T-helper 1 cell treated with Interleukin-12 subunit alpha and Interleukin-12 subunit beta and Interleukin-4 antibody, amounts not matched to agents 30 μg/mL and 1 μg/mL, for 36 hours (primary cell): ENCODE results near the gene PELI1.
"Not testable (repeated sequence)": the region's sequence is repeated elsewhere in the genome, so short reads cannot be mapped to it uniquely, and the experiment has no call there.

Source experiments
- H3K27ac Mint-ChIP-seq: one replicate; pipeline ENCODE4 v1.8.0; 2021; ENCODE audit warnings: mild to moderate bottlenecking, mixed read lengths
- H3K27me3 Mint-ChIP-seq: one replicate; pipeline ENCODE4 v1.8.0; 2021; ENCODE audit warnings: low read depth, mixed read lengths
- H3K36me3 Mint-ChIP-seq: one replicate; pipeline ENCODE4 v1.8.0; 2021; ENCODE audit warnings: low read depth, mixed read lengths
- H3K4me1 Mint-ChIP-seq: one replicate; pipeline ENCODE4 v1.8.0; 2021; ENCODE audit warnings: low read depth, mixed read lengths
- H3K4me3 Mint-ChIP-seq: one replicate; pipeline ENCODE4 v1.8.0; 2021; ENCODE audit warnings: mild to moderate bottlenecking, moderate library complexity, mixed read lengths
- H3K9me3 Mint-ChIP-seq: one replicate; pipeline ENCODE4 v1.8.0; 2021; ENCODE audit warnings: mixed read lengths

Gene PELI1

DNA sequence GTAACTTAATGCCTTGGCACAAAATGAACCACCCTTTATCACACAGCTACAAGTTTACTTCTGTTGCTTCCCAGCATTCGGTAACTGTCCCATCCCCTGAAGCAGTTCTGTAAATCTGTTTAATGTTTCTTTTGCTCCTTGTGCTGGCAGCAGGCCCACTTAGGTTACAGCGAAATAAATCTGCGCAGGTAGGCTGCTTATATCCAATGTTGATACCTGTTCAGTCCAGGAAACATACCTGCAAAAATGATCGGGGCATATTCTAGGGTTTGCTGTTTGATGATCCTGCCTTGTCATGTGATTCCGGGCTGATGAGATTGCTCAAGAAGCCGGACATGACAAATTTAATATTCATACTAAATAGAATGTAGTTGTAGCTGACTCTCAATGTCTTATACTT is 23.3 kb downstream of the PELI1 start:
- no peak overlapping the region for H3K4me3 Mint-ChIP-seq
- no peaks in the 10 kb centered on the region for H3K9me3 Mint-ChIP-seq
- H3K27ac Mint-ChIP-seq, result no peak overlapping the region
- peaks cover 21% of the 10 kb centered on the region for H3K4me1 Mint-ChIP-seq
- peaks cover 8% of the 10 kb centered on the region for H3K36me3 Mint-ChIP-seq
- H3K27me3 Mint-ChIP-seq, result no peaks in the 10 kb centered on the region

DNA sequence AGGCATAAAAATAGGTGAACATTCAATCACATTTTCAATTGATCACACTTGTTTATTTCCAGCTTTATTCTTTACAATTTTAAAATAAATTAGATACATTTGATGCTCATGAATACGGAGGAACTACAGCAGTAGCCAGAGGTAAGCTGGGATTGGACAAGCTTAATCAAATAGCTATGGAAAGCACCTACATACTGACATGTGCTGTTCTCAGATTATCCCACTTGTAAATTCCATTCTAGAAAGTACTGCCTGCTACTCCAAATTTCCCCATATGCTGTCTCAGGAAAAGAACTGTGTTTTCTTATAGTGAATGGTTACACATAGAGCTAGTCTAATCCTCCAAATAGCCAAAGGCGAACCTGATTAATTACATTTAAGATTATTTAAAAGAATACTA is 24.2 kb downstream of the PELI1 start:
- no peaks in the 10 kb centered on the region for H3K9me3 Mint-ChIP-seq
- no peak overlapping the region for H3K4me3 Mint-ChIP-seq
- peaks cover 8% of the 10 kb centered on the region for H3K36me3 Mint-ChIP-seq
- no peaks in the 10 kb centered on the region for H3K27me3 Mint-ChIP-seq
- peaks cover 26% of the 10 kb centered on the region for H3K4me1 Mint-ChIP-seq
- no peak overlapping the region for H3K27ac Mint-ChIP-seq

DNA sequence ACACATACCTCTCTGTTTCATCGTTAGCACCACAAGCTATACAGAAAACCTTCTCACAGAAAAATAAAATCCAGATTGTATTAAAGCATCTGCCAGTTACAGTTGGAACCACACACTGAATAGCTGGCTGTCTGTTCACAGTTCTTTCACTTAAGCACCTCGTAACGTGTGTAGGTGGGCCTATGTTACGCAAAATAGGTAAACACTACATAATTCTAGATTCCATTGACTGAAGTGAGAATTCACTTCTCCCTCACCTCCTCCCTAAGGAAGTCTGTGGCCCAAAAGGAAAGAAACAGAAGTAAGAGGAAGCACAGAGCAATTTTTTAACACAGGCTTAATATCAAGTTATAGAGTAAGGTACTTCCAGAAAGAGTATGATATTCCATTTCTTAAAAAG is 24.9 kb downstream of the PELI1 start:
- Mint-ChIP-seq H3K27ac (no peak overlapping the region), H3K4me1 (peaks cover 27% of the 10 kb centered on the region), H3K9me3 (no peaks in the 10 kb centered on the region), H3K36me3 (peaks cover 6% of the 10 kb centered on the region), H3K27me3 (no peaks in the 10 kb centered on the region), H3K4me3 (no peak overlapping the region)

DNA sequence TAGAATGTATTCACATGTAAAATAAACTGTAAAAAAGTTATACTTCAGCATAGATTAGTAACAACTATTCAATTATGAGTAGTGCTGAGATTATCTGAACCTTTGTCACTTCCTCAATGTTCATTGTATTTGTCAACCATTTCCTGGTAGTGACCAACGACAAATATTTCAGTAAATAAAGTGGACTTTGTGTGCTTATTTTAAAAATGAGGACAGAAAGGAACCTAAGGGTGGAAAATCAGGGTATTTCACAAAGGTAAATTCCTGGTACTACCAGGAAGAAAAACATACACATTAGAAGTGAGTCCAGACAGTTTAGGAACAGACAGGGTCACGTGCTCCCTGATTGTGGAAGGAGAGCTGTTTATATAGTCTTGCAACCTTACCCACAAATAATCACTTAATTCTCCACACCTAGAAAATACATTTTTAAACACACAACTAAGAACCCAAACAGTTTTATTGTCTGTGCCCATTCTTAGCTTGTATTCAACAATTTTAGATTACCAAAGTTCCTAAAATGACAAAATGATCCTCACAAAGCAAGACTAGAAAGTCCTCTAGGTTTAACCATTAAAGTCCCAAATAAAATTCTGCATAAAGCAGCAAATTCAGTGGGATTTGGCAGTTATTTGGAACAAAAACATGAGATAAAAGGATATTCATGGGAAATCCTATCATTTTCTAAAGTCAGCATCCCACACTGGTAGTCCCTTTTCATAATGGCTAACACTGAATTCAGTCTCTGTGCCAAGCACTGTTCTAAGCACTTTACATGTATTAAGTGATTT is 28.2 kb downstream of the PELI1 start:
- Mint-ChIP-seq H3K36me3 (no peaks in the 10 kb centered on the region), H3K4me1 (peaks cover 33% of the 10 kb centered on the region), H3K4me3 (no peak overlapping the region), H3K9me3 (no peaks in the 10 kb centered on the region), H3K27me3 (no peaks in the 10 kb centered on the region), H3K27ac (no peak overlapping the region)

DNA sequence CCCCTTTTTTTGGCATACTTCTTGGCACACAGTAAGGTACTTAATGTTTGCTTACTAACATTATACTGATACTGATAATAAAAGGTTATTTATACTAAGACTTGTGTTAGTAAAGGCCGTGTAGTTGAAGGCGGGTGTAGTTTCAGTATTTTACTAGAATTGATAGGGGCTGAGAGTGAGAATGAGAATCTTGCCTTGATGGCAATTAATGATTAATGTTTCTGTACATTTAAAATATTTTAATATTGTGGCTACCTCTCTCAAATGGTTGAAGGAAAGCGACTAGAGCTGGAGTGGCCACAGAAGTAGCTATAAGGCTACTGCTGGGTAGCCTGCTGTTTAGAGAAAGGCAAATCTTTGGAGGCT is 29.3 kb downstream of the PELI1 start:
- Mint-ChIP-seq H3K27me3 (no peaks in the 10 kb centered on the region), H3K36me3 (peaks cover 5% of the 10 kb centered on the region), H3K4me3 (peak overlapping the region; percentile 42), H3K4me1 (peaks cover 39% of the 10 kb centered on the region), H3K9me3 (no peaks in the 10 kb centered on the region), H3K27ac (peak overlapping the region; percentile 61)

DNA sequence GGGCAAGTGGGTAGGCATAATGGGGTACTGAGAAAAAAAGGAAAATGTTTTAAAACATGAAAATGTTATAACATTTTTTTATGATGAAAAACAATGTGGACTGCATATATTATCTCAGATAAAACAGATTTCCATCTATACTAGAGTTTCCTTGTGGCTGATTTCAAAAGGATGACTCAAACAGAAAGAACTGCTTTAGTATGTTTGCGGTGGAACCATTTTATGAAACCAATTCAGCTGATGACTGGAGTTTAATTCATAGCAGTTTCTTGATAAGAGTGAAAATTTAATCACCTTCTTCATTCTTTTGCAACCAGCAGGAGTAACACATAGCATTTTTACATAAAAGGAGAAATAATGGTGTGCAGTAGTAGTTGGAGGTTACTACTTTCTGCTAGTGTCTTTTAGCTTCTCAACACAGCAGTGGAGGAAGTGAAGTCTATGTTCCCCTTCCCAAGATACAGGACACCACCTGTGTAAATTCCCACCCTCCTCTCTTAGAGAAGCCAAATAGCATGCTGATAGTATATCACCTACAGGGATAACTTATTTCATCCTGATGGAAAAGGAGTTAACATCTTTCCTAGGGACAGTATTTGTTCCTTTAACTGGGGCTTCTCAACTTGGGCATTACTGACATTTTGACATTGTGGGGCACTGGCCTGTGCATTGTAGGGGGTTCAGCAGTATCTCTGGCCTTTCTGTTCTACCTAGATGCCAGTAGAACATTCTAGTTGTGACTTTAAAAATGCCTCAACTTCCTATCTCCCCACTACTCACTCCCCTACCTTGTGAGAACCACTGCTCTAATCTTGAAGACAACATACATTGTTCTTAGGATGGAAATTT is 29.9 kb downstream of the PELI1 start:
- H3K27ac Mint-ChIP-seq, result peak overlapping the region; percentile 61

DNA sequence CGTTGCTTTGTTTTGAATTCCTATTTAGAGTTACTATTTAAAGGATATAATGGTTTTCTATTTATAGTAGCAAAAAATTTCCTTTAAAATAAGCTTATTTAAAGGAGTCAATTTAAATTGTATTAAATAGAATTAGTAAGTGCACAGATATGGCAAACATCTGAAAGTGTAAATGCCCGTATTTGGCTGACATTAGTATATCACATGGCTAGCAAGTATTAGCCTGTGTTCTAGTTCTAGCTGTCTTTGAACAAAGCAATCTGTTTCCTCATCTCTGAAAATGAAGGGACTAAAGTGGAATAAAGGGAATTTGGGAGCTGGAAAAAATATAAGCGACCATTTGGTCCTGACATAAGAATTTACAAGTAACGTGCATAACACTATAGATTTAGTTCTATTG is 32.2 kb downstream of the PELI1 start:
- H3K4me1 Mint-ChIP-seq, result peaks cover 54% of the 10 kb centered on the region

More for the DNA sequence above, 29.9 kb downstream of the PELI1 start:
- Mint-ChIP-seq H3K4me1 (peaks cover 41% of the 10 kb centered on the region), H3K36me3 (peaks cover 8% of the 10 kb centered on the region), H3K4me3 (peak overlapping the region; percentile 42), H3K27me3 (no peaks in the 10 kb centered on the region), H3K9me3 (no peaks in the 10 kb centered on the region)

DNA sequence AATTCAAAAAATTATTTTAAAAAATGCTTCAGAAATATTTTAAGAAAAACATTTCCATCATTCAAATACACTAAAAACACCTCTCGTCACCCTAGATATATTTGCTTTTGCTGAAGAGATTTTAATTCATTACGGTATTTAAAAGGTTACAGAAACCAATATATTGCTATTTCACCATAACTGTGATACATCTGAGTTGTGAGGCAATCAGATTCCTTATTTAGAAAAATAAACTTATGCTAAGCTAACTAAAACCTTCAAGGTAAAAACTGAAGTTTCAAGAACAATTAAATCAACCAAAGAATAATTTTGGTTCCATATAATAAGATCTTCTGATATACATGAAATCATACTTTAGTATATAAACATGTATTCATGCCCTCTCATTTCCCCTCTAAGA is 32.8 kb downstream of the PELI1 start:
- H3K4me1 Mint-ChIP-seq, result peaks cover 54% of the 10 kb centered on the region
- H3K4me3 Mint-ChIP-seq, result no peak overlapping the region
- no peaks in the 10 kb centered on the region for H3K9me3 Mint-ChIP-seq
- no peaks in the 10 kb centered on the region for H3K27me3 Mint-ChIP-seq
- no peak overlapping the region for H3K27ac Mint-ChIP-seq
- H3K36me3 Mint-ChIP-seq, result peaks cover 22% of the 10 kb centered on the region

More for the DNA sequence above, 32.2 kb downstream of the PELI1 start:
- Mint-ChIP-seq H3K4me3 (no peak overlapping the region), H3K27ac (no peak overlapping the region), H3K9me3 (no peaks in the 10 kb centered on the region), H3K36me3 (peaks cover 20% of the 10 kb centered on the region), H3K27me3 (no peaks in the 10 kb centered on the region)

DNA sequence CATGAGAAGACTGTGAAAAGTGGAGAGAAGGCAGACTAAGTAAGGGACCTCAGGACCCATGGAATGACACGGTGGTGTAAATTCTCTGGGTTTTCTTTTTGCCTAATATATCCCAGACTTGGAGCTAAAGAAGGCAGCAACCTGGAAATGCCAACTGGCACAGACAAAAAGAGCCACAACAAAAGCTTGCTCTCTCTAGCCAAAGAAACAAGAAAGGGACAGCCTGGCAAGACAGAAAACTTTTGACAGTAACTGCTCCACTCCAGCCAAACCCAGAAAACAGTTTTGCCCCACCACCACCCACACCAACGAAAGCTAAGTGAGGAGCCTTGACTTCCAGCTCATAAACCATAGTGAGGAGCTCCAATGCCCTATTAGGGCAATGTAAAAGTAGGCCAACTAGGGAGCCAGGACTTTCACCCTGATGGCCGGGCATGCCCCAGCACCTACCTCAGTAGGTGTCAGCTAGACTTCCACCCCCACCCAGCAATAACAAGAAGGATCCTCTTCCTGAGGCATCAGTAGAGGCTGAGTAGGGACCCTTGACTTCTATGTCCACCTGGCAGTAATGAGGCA is 35.5 kb downstream of the PELI1 start:
- Mint-ChIP-seq H3K27me3 (no peaks in the 10 kb centered on the region), H3K4me1 (peaks cover 39% of the 10 kb centered on the region), H3K4me3 (no peak overlapping the region), H3K27ac (peak overlapping the region; percentile 42), H3K9me3 (no peaks in the 10 kb centered on the region), H3K36me3 (peaks cover 37% of the 10 kb centered on the region)

DNA sequence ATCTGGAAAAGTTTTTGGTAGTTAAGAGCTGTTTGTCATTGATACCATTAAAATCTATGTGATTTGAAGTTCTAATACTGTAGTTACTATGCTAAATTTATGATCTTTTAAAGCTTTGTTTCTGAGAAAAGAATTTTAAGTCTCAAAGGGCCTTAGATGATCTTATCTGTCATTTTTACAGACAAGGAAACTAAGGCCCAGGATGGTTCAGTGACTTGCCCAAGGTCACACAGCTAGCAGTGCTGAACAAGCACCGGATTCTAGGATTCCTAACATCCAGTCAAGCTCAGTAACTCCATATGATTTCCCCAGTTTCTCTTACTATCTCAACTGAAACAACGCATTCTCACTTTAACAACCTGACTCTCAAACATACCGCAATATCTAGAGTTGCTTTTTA is 37.7 kb downstream of the PELI1 start:
- Mint-ChIP-seq H3K9me3 (no peaks in the 10 kb centered on the region), H3K27ac (no peak overlapping the region), H3K36me3 (peaks cover 44% of the 10 kb centered on the region)

DNA sequence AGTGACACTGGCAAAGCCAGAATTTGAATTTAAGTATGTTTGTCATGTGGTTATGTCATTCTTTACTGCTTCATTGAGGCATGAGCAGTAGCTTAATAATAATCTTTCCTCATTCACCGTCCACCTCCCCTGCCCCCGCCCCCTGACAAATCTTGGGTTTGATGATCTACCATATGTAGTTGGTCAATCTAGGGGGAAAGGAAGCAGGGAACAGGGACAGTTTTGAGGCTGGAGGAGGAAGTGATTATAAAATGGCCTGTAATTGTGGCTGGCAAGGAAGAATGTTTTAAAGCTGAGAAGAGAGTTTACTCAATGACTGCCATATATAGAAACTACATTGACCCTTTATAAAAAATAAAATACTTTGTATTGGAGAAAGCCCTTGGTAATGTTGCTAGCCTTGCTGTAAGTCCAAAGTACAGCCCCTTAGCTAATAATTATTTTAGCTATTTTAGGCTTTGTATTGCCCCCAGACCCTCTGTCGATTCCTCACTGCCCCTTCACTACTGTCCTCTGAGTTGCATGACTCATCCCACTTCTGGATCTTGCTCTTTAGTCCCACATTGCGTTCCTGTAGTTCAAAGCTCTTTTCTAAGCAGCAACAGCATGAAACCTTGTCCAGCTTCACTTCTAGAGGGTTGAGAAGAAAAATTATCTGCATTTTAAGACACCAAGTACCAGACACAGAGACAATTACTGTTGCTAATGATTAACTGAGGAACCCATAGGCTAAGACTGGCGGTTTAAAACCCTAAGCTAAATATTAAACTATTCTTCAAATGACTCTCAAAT is 38.4 kb downstream of the PELI1 start:
- Mint-ChIP-seq H3K36me3 (peaks cover 45% of the 10 kb centered on the region), H3K27ac (no peak overlapping the region), H3K4me3 (no peak overlapping the region)

More for the DNA sequence above, 37.7 kb downstream of the PELI1 start:
- Mint-ChIP-seq H3K4me3 (no peak overlapping the region), H3K4me1 (peaks cover 47% of the 10 kb centered on the region), H3K27me3 (no peaks in the 10 kb centered on the region)

DNA sequence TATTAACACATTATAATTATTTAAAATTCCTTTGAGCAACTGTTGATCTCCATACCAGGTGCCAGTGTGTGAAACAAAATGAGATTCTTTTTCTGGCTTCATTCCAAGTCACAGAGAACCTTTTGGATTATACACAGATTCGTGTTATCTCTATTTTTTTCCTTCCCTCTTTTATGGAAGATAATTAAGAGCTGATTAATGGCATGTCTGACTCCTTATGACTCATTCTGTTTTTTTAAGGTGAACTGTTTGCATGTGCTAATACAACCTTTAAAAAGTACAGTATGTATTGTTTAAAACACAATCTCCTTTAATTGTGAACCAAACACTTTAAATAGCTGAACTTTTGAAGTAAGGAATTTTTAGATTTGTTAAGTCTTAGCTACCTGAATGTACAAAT is 39.3 kb downstream of the PELI1 start:
- Mint-ChIP-seq H3K4me1 (peaks cover 44% of the 10 kb centered on the region), H3K4me3 (no peak overlapping the region), H3K27ac (no peak overlapping the region), H3K27me3 (no peaks in the 10 kb centered on the region), H3K9me3 (no peaks in the 10 kb centered on the region), H3K36me3 (peaks cover 41% of the 10 kb centered on the region)

More for the DNA sequence above, 38.4 kb downstream of the PELI1 start:
- Mint-ChIP-seq H3K4me1 (peaks cover 49% of the 10 kb centered on the region), H3K27me3 (no peaks in the 10 kb centered on the region), H3K9me3 (no peaks in the 10 kb centered on the region)

DNA sequence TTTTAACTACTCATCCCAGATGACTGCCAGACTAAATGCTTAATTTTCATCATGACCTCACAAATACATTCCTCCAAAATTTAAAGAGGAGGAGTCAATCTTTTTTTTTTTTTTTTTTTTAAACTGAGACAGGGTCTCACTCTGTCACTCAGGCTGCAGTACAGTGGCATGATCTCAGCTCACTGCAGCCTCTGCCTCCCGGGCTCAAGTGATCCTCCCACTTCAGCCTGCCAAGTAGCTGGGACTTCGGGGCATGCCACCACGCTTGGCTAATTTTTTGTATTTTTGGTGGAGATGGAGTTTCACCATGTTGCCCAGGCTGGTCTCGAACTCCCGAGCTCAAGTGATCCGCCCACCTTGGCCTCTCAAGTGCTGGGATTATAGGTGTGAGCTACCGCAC is 41.5 kb downstream of the PELI1 start:
- H3K36me3 Mint-ChIP-seq, result peaks cover 50% of the 10 kb centered on the region
- not testable (repeated sequence) for H3K9me3 Mint-ChIP-seq, H3K27me3 Mint-ChIP-seq, H3K4me3 Mint-ChIP-seq
- peaks cover 40% of the 10 kb centered on the region for H3K4me1 Mint-ChIP-seq
- H3K27ac Mint-ChIP-seq, result peak overlapping the region; percentile 61

DNA sequence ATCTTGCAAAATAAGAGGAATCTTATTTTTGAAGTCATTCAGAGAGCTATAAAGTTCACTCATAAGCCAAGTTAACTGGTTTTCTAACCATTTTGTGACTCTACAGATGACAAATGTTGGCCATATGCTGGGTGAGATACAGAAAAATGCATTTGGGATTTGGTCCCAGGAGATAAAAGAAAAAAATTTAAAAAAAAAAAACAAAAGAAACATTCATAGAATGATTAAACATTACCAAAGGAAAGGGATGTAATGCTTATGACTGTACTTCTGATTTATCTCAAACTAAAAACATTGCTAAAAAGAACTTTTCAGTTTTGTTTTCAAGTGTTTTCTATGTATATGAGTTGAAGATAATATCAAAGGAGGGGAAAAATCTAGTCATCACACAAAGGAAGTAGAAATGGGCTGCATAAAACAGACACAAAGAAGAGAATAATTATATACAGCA is 43.1 kb downstream of the PELI1 start:
- H3K27ac Mint-ChIP-seq, result peak overlapping the region; percentile 80
- no peaks in the 10 kb centered on the region for H3K9me3 Mint-ChIP-seq
- peak overlapping the region; percentile 29 for H3K4me3 Mint-ChIP-seq
- no peaks in the 10 kb centered on the region for H3K27me3 Mint-ChIP-seq
- H3K36me3 Mint-ChIP-seq, result peaks cover 54% of the 10 kb centered on the region
- peaks cover 37% of the 10 kb centered on the region for H3K4me1 Mint-ChIP-seq
